Neural progenitor cell (in vitro differentiated cells): ENCODE data around the gene SP7.

Source experiments
- CTCF ChIP-seq: fragments of 200-600 bp; sonication (generic); IDR thresholded peaks from 2 replicates; pipeline ENCODE4 v1.5.1; 2017; ENCODE audit warnings: antibody characterized with exemption, mild to moderate bottlenecking
- EZH2 ChIP-seq: fragments of 200-600 bp; sonication (generic); IDR thresholded peaks from 2 replicates; pipeline ENCODE4 v1.6.1; 2017; ENCODE audit warnings: antibody characterized with exemption, mild to moderate bottlenecking, moderate library complexity

- TF ChIP-seq CTCF (peak; percentile 20), EZH2 (no peak)
These were observed 8.1 kb downstream of the SP7 start for GRCh38 chr12:53328043-53328435.
